Suprapubic skin (tissue), 3 donors: ENCODE results near the gene PIK3R1.

Experiments
- POLR2AphosphoS5 ChIP-seq, 3 donors: sonication (generic); formaldehyde crosslinking; IDR thresholded peaks; one replicate each; pipeline ENCODE4 v1.6.1; 2017; ENCODE audit warnings: antibody characterized with exemption in 3 of 3
- TF ChIP-seq, protein P1 (sequence below), 2 donors: fragments of 200-600 bp in 1 of 2; fragments of 450-650 bp in 1 of 2; sonication (generic) in 1 of 2; IDR thresholded peaks; one replicate each; pipeline ENCODE4 v1.5.1; 2016 to 2019; ENCODE audit warnings: antibody characterized with exemption in 2 of 2, mild to moderate bottlenecking in 1 of 2, moderate library complexity in 1 of 2

DNA sequence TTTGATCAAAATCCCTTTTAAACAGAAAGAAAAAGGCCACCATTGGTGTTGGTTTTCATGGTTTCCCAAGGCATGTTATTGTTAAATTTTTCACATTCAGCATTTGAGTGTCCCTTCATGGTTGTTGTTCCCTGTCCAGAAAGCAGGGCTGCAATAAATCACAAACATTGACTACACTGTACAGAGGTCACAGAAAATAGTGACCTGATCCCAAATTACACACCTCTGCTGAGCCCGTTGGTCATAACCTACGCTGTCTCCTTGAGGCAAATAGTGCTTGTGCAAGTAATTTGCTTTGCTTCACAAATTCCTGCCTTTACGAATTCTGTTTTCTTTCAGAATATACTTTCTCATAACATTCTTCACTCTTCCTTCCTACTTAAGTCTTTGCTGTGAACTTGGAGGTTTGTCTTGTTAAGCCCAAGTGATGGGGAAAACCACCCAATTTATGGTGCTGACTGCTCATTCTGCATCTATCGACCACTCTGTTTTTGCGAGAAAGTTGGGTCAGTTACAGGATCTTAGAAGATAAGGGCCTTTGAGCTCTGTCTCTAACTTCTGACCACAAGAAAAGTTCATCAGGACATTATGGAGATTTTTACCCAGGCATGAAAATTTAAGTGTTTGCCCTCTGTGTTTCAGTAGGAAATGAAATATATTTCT lies 16.0 kb downstream of the PIK3R1 start:
- TF ChIP-seq, protein P1, sequence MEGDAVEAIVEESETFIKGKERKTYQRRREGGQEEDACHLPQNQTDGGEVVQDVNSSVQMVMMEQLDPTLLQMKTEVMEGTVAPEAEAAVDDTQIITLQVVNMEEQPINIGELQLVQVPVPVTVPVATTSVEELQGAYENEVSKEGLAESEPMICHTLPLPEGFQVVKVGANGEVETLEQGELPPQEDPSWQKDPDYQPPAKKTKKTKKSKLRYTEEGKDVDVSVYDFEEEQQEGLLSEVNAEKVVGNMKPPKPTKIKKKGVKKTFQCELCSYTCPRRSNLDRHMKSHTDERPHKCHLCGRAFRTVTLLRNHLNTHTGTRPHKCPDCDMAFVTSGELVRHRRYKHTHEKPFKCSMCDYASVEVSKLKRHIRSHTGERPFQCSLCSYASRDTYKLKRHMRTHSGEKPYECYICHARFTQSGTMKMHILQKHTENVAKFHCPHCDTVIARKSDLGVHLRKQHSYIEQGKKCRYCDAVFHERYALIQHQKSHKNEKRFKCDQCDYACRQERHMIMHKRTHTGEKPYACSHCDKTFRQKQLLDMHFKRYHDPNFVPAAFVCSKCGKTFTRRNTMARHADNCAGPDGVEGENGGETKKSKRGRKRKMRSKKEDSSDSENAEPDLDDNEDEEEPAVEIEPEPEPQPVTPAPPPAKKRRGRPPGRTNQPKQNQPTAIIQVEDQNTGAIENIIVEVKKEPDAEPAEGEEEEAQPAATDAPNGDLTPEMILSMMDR (IDR thresholded peaks at IDR 0.05): no peak
- TF ChIP-seq POLR2AphosphoS5 (IDR thresholded peaks at IDR 0.05): no peak
